WERI-Rb-1 (cell line): ENCODE data around the gene GNG8.

Experiments
- DNase-seq: peaks from one replicate; pipeline ENCODE4 v3.0.0-alpha.2; 2020
- H3K27ac ChIP-seq: fragments of 250-450 bp; sonication (Bioruptor Pico); 2 replicates; pipeline ENCODE4 v1.5.1; 2020; ENCODE audit warnings: mild to moderate bottlenecking, moderate library complexity
- H3K27me3 ChIP-seq: fragments of 250-450 bp; sonication (Bioruptor Pico); 2 replicates; pipeline ENCODE4 v1.5.1; 2021; ENCODE audit warnings: mild to moderate bottlenecking, low read depth, moderate library complexity; ENCODE audit not compliant: insufficient read depth, severe bottlenecking
- H3K36me3 ChIP-seq: fragments of 250-450 bp; sonication (Bioruptor Pico); 2 replicates; pipeline ENCODE4 v1.5.1; 2020; ENCODE audit warnings: mild to moderate bottlenecking, moderate library complexity
- H3K4me3 ChIP-seq: 2 replicates; pipeline ENCODE4 v1.5.1; 2011; ENCODE audit warnings: low read depth, mild to moderate bottlenecking, control low read depth, low read length
- H3K9me3 ChIP-seq: fragments of 250-450 bp; sonication (Bioruptor Pico); 2 replicates; pipeline ENCODE4 v1.5.1; 2021; ENCODE audit warnings: mild to moderate bottlenecking, moderate library complexity; ENCODE audit not compliant: severe bottlenecking
- TF ChIP-seq, protein P1 (sequence below): IDR thresholded peaks from 2 replicates; pipeline ENCODE4 v1.5.1; 2011; ENCODE audit warnings: low read depth, mild to moderate bottlenecking, control low read depth, inconsistent platforms, low read length

The GNG8 gene

DNA sequence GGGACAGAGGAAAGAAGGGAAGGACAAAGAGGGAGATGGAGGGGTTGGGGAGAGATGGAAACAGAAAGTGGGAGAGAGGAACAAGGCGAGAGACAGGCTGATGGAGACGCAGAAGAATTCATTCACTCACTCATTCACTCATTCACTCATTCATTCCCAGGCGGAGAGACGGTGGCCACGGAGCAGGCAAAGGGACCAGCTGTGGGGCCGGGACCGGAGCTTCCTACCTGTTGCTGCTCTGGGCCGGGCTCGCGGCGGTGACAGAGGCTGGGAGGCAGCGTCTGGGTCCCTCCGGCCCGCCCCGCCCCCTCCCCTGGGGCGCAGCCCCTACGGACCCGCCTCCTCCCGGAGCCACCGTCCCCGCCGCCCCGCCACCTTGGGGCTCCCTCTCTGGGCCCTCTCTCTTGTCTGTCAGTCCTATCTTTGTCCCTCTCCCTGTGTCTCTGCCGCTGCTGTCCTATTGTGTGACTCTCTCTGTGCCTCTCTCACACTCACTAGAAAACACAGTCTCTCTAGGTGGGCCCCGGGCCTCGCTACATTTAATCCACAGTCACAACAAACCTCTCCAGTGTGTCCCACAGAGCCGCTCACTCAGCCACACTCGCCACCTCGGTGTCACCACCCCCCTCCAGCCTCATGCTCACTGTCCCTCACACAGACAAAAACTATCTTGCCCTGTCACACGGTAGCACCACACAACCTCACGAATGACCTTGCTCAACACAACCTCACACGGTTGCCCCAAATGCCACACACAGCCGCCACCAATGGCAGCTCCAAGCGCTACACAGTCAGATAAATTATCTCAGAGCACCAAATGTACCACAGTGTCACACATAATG is at the start of gene GNG8:
GNG8 (minus strand) TSS at position 283 of the 842 bp plus-strand sequence. CDS start 1,520 bp downstream, outside the sequence.
- Histone ChIP-seq H3K4me3 (peak within 1 kb of the TSS; percentile 45), H3K27me3 (no peaks in the 10 kb centered on the region), H3K27ac (peak within 1 kb of the TSS; percentile 73)

DNA sequence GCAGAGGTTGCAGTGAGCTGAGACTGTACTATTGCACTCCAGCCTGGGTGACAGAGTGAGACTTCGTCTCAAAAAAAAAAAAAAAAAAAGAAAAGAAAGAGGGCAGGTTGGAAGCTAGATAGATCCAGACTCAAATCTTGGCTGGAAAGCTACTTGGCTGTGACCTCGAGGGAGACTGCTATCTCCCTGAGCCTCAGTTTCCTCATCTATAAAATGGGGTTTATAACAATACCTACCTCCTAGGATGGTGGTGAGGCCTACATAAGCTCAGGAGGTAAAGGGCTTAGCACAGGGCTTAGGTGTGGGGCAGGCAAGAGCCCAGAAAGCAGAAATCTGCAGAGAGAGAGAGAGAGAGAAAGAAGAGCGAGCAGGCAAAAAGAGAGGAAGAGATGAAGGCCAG is 49.2 kb upstream of the GNG8 start:
- TF ChIP-seq, protein P1, sequence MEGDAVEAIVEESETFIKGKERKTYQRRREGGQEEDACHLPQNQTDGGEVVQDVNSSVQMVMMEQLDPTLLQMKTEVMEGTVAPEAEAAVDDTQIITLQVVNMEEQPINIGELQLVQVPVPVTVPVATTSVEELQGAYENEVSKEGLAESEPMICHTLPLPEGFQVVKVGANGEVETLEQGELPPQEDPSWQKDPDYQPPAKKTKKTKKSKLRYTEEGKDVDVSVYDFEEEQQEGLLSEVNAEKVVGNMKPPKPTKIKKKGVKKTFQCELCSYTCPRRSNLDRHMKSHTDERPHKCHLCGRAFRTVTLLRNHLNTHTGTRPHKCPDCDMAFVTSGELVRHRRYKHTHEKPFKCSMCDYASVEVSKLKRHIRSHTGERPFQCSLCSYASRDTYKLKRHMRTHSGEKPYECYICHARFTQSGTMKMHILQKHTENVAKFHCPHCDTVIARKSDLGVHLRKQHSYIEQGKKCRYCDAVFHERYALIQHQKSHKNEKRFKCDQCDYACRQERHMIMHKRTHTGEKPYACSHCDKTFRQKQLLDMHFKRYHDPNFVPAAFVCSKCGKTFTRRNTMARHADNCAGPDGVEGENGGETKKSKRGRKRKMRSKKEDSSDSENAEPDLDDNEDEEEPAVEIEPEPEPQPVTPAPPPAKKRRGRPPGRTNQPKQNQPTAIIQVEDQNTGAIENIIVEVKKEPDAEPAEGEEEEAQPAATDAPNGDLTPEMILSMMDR = no peak
- Histone ChIP-seq H3K27me3 (no peaks in the 10 kb centered on the region), H3K27ac (no peak overlapping the region), H3K9me3 (no peaks in the 10 kb centered on the region), H3K4me3 (no peak overlapping the region), H3K36me3 (peaks cover 26% of the 10 kb centered on the region)
- DNase-seq = no peak

More for the DNA sequence above, at the start of gene GNG8:
- peak; percentile 31 for DNase-seq
- H3K9me3 ChIP-seq = no peaks in the 10 kb centered on the region
- H3K36me3 ChIP-seq = peaks cover 13% of the 10 kb centered on the region
- TF ChIP-seq, protein P1 = no peak

DNA sequence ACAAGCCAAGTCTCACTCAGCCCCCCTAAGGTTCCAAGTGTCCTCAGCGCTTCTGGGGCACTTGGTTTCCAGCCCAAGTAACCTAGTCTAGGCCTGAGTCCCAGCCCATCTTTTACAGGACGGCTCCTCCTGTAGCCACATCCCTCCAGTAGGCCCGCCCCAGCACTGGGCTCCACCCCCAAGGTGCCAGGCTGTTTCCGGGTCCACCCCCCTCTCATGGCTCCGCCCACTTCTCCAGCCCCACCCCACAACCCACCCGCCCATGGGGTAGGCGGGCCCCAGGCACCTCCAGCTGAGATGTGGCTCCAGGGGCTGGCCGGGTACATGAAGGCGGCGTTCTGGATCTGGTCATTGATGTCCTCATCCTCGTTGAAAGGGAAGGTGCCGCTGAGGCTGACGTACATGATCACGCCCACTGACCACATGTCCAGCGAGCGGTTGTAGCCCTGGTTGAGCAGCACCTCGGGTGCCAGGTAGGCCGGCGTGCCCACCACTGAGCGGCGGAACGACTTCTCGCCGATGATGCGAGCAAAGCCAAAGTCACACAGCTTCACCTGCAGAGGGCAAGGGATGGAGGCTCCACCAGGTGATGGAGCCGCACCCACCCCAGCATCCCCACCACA is 42.2 kb upstream of the GNG8 start:
- Histone ChIP-seq H3K27me3 (no peaks in the 10 kb centered on the region), H3K4me3 (no peak overlapping the region), H3K27ac (no peak overlapping the region), H3K9me3 (no peaks in the 10 kb centered on the region), H3K36me3 (peaks cover 15% of the 10 kb centered on the region)
- TF ChIP-seq, protein P1 = no peak
- peak; percentile 51 for DNase-seq

DNA sequence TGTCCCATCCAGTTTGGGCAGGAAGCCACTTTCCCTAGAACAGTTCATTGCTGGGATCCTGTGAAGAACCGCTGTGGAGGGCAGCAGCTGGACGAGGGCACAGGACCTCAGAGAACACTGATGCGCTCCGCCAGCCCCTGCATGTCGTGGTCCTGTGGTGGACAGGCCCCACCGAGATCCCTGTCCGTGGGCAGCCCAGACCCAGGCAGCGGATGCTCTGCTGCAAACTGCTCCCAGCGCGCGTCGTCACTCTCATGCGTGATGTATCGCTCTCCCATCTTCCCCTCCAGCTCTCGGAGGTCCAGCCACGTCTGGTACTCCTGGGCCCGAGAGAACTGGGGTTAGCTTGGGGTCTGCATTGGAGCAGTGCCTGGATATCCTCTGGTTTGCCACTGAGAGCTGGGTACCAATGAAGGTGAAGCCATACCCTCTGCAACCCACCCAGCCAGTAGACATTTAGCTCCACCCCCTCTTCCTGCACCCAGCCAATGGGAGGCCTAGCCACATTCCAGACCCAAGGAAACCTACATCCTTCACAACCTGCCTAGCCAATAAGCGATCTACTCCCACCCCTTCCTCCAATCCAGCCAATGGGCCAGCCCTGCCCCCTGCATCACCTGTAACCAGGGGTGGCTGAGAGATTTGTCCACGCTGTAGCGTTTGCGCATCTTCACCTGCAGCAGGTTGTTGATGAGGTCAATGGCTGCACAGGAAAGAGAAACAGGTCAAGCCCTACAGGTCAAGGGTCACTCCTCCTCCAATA is 38.6 kb upstream of the GNG8 start:
- Histone ChIP-seq H3K36me3 (peaks cover 13% of the 10 kb centered on the region), H3K27me3 (no peaks in the 10 kb centered on the region), H3K4me3 (no peak overlapping the region), H3K27ac (no peak overlapping the region), H3K9me3 (no peaks in the 10 kb centered on the region)
- TF ChIP-seq, protein P1 = no peak
- peak; percentile 69 for DNase-seq

DNA sequence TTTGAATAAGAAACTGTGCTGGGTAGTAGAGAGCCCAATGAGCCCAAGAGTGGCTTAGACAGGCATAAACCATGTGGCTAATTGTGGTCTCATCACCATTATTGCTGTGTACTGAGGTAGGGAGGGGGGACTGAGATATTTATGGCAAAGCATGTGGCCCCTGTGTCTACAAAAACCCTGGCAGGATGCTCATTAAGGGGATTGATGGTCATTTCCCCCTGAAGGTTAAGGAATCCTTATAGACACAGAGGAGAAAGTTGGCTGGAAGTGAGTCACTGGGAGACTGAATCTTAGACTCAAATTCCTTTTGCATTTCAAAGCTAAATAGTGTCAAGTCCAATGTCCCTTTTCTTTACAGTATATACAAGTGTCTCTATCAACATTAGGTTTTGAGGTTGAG is 34.8 kb upstream of the GNG8 start:
- Histone ChIP-seq H3K4me3 (no peak overlapping the region), H3K27me3 (no peaks in the 10 kb centered on the region), H3K27ac (no peak overlapping the region), H3K9me3 (no peaks in the 10 kb centered on the region), H3K36me3 (peaks cover 7% of the 10 kb centered on the region; the same call in 1 of the 2 replicates)
- DNase-seq = no peak
- TF ChIP-seq, protein P1 = no peak
